Endothelial cell (in vitro differentiated cells): ENCODE measurements around the gene ADAP1. TPM values are rescaled to one million over a fixed set of nuclear protein-coding genes. Genes with fewer than 3 reads are reported as not detected.
"Not testable (repeated sequence)": the region's sequence is repeated elsewhere in the genome, so short reads cannot be mapped to it uniquely, and the experiment has no call there.

Source experiments
- DNase-seq: peaks from one replicate; pipeline ENCODE4 v3.0.0; 2021; ENCODE audit warnings: low spot score
- H3K27ac Mint-ChIP-seq: one replicate; pipeline ENCODE4 v1.8.0; 2021; ENCODE audit warnings: mixed read lengths, inconsistent platforms; ENCODE audit not compliant: unreplicated experiment
- H3K27me3 Mint-ChIP-seq: one replicate; pipeline ENCODE4 v1.8.0; 2021; ENCODE audit warnings: mild to moderate bottlenecking, moderate library complexity, mixed read lengths, inconsistent platforms; ENCODE audit not compliant: unreplicated experiment
- H3K36me3 Mint-ChIP-seq: one replicate; pipeline ENCODE4 v1.8.0; 2021; ENCODE audit warnings: mild to moderate bottlenecking, low read depth, mixed read lengths, inconsistent platforms; ENCODE audit not compliant: unreplicated experiment
- H3K4me1 Mint-ChIP-seq: one replicate; pipeline ENCODE4 v1.8.0; 2021; ENCODE audit warnings: mild to moderate bottlenecking, mixed read lengths, inconsistent platforms; ENCODE audit not compliant: unreplicated experiment
- H3K4me3 Mint-ChIP-seq: one replicate; pipeline ENCODE4 v1.8.0; 2021; ENCODE audit warnings: mild to moderate bottlenecking, mixed read lengths, inconsistent platforms; ENCODE audit not compliant: unreplicated experiment
- H3K9me3 Mint-ChIP-seq: one replicate; pipeline ENCODE4 v1.8.0; 2021; ENCODE audit warnings: mixed read lengths, inconsistent platforms; ENCODE audit not compliant: unreplicated experiment
- CTCF ChIP-seq: fragments of 200-600 bp; sonication (generic); IDR thresholded peaks from one replicate; pipeline ENCODE4 v1.5.0; 2021; ENCODE audit warnings: antibody characterized with exemption; ENCODE audit not compliant: unreplicated experiment
- total RNA-seq: library from RNA; stranded (reverse); fragmentation: NEBNext Ultra II Directional; extraction: Animal tissue kit (Norgen Biotek cat#: 25700); gene quantifications from one replicate; pipeline ENCODE4 v1.2.1, GENCODE V29; 2021; ENCODE audit not compliant: unreplicated experiment

ADAP1 gene
- total RNA-seq, 1 donor from 2014 or later = 1.7 TPM

- peak; percentile 85 for TF ChIP-seq CTCF
- peaks cover 26% of the 10 kb centered on the region for H3K36me3 Mint-ChIP-seq
- peak overlapping the region; percentile 96 for H3K27ac Mint-ChIP-seq
- H3K4me3 Mint-ChIP-seq = peak overlapping the region; percentile 38
- no peaks in the 10 kb centered on the region for H3K9me3 Mint-ChIP-seq
- DNase-seq = peak; percentile 78
- H3K27me3 Mint-ChIP-seq = no peaks in the 10 kb centered on the region
- H3K4me1 Mint-ChIP-seq = peaks cover 16% of the 10 kb centered on the region
Observed at GRCh38 chr7:873367-874002, 81.0 kb downstream of the ADAP1 start.

- H3K27ac Mint-ChIP-seq = peak overlapping the region; percentile 62
- not testable (repeated sequence) for DNase-seq, H3K9me3 Mint-ChIP-seq, H3K27me3 Mint-ChIP-seq
- H3K4me1 Mint-ChIP-seq = peaks cover 12% of the 10 kb centered on the region
- H3K36me3 Mint-ChIP-seq = peaks cover 23% of the 10 kb centered on the region
- H3K4me3 Mint-ChIP-seq = peak overlapping the region; percentile 25
Observed at GRCh38 chr7:872685-873084, 81.8 kb downstream of the ADAP1 start.

GRCh38 chr7:871900-872537 lies 82.5 kb downstream of the ADAP1 start:
- Mint-ChIP-seq H3K36me3 (peaks cover 28% of the 10 kb centered on the region), H3K4me1 (peaks cover 12% of the 10 kb centered on the region), H3K9me3 (no peaks in the 10 kb centered on the region), H3K27ac (no peak overlapping the region), H3K4me3 (peak overlapping the region; percentile 72), H3K27me3 (no peaks in the 10 kb centered on the region)
- no peak for TF ChIP-seq CTCF
- no peak for DNase-seq

GRCh38 chr7:869348-869747 lies 85.1 kb downstream of the ADAP1 start:
- H3K4me3 Mint-ChIP-seq = no peak overlapping the region
- H3K36me3 Mint-ChIP-seq = peaks cover 41% of the 10 kb centered on the region
- peaks cover 9% of the 10 kb centered on the region for H3K4me1 Mint-ChIP-seq
- no peaks in the 10 kb centered on the region for H3K27me3 Mint-ChIP-seq
- no peak overlapping the region for H3K27ac Mint-ChIP-seq
- no peaks in the 10 kb centered on the region for H3K9me3 Mint-ChIP-seq
- no peak for TF ChIP-seq CTCF
- no peak for DNase-seq

- no peak for TF ChIP-seq CTCF
- peaks cover 39% of the 10 kb centered on the region for H3K36me3 Mint-ChIP-seq
Observed at GRCh38 chr7:868189-868486, 86.3 kb downstream of the ADAP1 start.

More at GRCh38 chr7:868189-868486, 86.3 kb downstream of the ADAP1 start:
- Mint-ChIP-seq H3K27ac (no peak overlapping the region), H3K4me1 (peaks cover 2% of the 10 kb centered on the region), H3K4me3 (no peak overlapping the region), H3K27me3 (no peaks in the 10 kb centered on the region), H3K9me3 (no peaks in the 10 kb centered on the region)
- no peak for DNase-seq
